GF-D8 (cell line): Measurements from ENCODE around the gene PRDM15.

ENCODE experiments used
- DNase-seq: peaks from one replicate; lab custom pipeline; 2025; lab: John Stamatoyannopoulos, UW

Gene PRDM15

GRCh38 chr21:41763398-41763931 is 115.7 kb downstream of the PRDM15 start:
- DNase-seq, result no peak

- no peak for DNase-seq
These were observed 116.4 kb downstream of the PRDM15 start for GRCh38 chr21:41762753-41763152.

- DNase-seq, result no peak
These were observed 117.1 kb downstream of the PRDM15 start for GRCh38 chr21:41761934-41762635.

- no peak for DNase-seq
These were observed 117.8 kb downstream of the PRDM15 start for GRCh38 chr21:41761211-41761933.

- no peak for DNase-seq
These were observed 118.7 kb downstream of the PRDM15 start for GRCh38 chr21:41760411-41760810.

- DNase-seq, result no peak
These were observed 119.2 kb downstream of the PRDM15 start for GRCh38 chr21:41759926-41760325.

- DNase-seq, result no peak
These were observed 119.8 kb downstream of the PRDM15 start for GRCh38 chr21:41759214-41759840.

GRCh38 chr21:41758550-41758949 is 120.6 kb downstream of the PRDM15 start:
- no peak for DNase-seq

- DNase-seq, result no peak
These were observed 123.0 kb downstream of the PRDM15 start for GRCh38 chr21:41755934-41756773.

GRCh38 chr21:41755258-41755933 is 123.7 kb downstream of the PRDM15 start:
- no peak for DNase-seq

GRCh38 chr21:41754479-41754891 is 124.7 kb downstream of the PRDM15 start:
- DNase-seq, result no peak

- no peak for DNase-seq
These were observed 125.9 kb downstream of the PRDM15 start for GRCh38 chr21:41753006-41753898.

GRCh38 chr21:41752231-41752681 is 126.9 kb downstream of the PRDM15 start:
- no peak for DNase-seq

- no peak for DNase-seq
These were observed 127.5 kb downstream of the PRDM15 start for GRCh38 chr21:41751611-41752011.

- DNase-seq, result no peak
These were observed 128.5 kb downstream of the PRDM15 start for GRCh38 chr21:41750532-41751151.

- no peak for DNase-seq
These were observed 129.1 kb downstream of the PRDM15 start for GRCh38 chr21:41750051-41750450.

GRCh38 chr21:41749286-41749685 is 129.9 kb downstream of the PRDM15 start:
- DNase-seq, result no peak
